ENCODE results near the gene DNAJC16.
A peak's percentile ranks its signal among the peaks of the same experiment; 100 is the strongest.

The DNAJC16 gene

DNA sequence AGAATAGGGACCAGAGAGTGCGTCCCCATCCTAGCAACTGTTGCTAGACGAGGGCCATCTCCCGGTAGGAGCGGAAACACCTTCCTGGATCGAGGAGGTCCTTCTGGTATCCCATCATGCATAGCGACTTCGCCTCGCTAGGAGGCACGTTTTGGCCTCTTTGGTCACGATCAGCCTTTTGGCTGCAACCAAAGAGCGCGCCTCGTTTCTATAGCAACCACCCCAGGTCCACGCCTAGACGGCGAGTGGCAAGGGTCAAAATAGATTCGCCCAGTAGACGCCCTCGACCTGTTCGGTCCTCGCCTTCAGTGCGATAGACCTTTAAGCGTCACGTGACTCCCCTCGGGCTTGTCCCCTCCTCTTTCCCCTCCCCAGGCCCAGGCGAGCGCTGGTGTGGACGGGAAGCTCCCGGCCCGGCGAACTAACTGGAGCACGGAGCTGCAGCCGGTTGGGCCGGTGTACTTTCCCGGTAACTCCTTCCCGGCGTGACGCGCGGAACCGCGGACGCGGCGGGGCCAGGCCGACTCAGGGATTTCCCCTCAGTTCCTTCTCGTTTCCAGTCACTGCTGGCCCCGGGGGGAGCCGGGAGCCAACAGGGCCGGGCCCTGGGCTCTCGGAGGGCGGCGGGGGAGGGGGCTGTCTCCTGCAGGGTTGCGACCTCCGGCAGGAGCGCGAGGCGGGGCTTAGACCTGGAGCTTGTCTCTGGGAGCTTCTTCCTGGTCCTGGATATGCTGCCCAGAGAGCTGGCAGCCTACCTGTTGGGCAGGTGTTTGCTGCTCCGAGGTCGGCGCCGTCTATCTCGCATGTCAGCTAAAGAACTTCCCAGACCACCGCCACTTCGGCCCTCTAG, at the start of gene DNAJC16 (continued):
- no peak for TF ChIP-seq RBAK (tag by site-specific recombination; IDR thresholded peaks at IDR 0.05)
- TF ChIP-seq, protein P1, sequence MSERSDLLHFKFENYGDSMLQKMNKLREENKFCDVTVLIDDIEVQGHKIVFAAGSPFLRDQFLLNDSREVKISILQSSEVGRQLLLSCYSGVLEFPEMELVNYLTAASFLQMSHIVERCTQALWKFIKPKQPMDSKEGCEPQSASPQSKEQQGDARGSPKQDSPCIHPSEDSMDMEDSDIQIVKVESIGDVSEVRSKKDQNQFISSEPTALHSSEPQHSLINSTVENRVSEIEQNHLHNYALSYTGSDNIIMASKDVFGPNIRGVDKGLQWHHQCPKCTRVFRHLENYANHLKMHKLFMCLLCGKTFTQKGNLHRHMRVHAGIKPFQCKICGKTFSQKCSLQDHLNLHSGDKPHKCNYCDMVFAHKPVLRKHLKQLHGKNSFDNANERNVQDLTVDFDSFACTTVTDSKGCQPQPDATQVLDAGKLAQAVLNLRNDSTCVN (tag by site-specific recombination; optimal IDR thresholded peaks at IDR 0.05) = peak; percentile 77
- TF ChIP-seq SCRT1 (tag by site-specific recombination; IDR thresholded peaks at IDR 0.05; ENCODE audit: borderline replicate concordance) = peak; percentile 65; the same call in 1 of the 2 replicates
- TF ChIP-seq ZNF2 (tag by site-specific recombination; IDR thresholded peaks at IDR 0.05) = peak; percentile 89
- peak; percentile 38; the same call in 1 of the 2 replicates for TF ChIP-seq BCL11A (tag by site-specific recombination; IDR thresholded peaks at IDR 0.05; ENCODE audit: low read depth)
- TF ChIP-seq, protein P2, sequence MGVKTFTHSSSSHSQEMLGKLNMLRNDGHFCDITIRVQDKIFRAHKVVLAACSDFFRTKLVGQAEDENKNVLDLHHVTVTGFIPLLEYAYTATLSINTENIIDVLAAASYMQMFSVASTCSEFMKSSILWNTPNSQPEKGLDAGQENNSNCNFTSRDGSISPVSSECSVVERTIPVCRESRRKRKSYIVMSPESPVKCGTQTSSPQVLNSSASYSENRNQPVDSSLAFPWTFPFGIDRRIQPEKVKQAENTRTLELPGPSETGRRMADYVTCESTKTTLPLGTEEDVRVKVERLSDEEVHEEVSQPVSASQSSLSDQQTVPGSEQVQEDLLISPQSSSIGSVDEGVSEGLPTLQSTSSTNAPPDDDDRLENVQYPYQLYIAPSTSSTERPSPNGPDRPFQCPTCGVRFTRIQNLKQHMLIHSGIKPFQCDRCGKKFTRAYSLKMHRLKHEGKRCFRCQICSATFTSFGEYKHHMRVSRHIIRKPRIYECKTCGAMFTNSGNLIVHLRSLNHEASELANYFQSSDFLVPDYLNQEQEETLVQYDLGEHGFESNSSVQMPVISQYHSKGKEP (tag by site-specific recombination; IDR thresholded peaks at IDR 0.05) = peak; percentile 43; the same call in 1 of the 2 replicates
- TF ChIP-seq, protein P3, sequence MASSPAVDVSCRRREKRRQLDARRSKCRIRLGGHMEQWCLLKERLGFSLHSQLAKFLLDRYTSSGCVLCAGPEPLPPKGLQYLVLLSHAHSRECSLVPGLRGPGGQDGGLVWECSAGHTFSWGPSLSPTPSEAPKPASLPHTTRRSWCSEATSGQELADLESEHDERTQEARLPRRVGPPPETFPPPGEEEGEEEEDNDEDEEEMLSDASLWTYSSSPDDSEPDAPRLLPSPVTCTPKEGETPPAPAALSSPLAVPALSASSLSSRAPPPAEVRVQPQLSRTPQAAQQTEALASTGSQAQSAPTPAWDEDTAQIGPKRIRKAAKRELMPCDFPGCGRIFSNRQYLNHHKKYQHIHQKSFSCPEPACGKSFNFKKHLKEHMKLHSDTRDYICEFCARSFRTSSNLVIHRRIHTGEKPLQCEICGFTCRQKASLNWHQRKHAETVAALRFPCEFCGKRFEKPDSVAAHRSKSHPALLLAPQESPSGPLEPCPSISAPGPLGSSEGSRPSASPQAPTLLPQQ (tag by site-specific recombination; IDR thresholded peaks at IDR 0.05) = peak; percentile 96
- peak; percentile 37; the same call in 1 of the 2 replicates for TF ChIP-seq ZFHX2 (tag by site-specific recombination; conservative IDR thresholded peaks at IDR 0.05)
- TF ChIP-seq ZNF76 (tag by site-specific recombination; IDR thresholded peaks at IDR 0.05; ENCODE audit: borderline replicate concordance, low read depth) = peak; percentile 94
- no peak for TF ChIP-seq ZBTB7A (tag by site-specific recombination; IDR thresholded peaks at IDR 0.05; ENCODE audit: low read depth)
- TF ChIP-seq ZNF292 (tag by site-specific recombination; IDR thresholded peaks at IDR 0.05; ENCODE audit: borderline replicate concordance, low read depth) = no peak
- no peak for TF ChIP-seq ZBTB1 (tag by site-specific recombination; IDR thresholded peaks at IDR 0.05)
- TF ChIP-seq, protein P4, sequence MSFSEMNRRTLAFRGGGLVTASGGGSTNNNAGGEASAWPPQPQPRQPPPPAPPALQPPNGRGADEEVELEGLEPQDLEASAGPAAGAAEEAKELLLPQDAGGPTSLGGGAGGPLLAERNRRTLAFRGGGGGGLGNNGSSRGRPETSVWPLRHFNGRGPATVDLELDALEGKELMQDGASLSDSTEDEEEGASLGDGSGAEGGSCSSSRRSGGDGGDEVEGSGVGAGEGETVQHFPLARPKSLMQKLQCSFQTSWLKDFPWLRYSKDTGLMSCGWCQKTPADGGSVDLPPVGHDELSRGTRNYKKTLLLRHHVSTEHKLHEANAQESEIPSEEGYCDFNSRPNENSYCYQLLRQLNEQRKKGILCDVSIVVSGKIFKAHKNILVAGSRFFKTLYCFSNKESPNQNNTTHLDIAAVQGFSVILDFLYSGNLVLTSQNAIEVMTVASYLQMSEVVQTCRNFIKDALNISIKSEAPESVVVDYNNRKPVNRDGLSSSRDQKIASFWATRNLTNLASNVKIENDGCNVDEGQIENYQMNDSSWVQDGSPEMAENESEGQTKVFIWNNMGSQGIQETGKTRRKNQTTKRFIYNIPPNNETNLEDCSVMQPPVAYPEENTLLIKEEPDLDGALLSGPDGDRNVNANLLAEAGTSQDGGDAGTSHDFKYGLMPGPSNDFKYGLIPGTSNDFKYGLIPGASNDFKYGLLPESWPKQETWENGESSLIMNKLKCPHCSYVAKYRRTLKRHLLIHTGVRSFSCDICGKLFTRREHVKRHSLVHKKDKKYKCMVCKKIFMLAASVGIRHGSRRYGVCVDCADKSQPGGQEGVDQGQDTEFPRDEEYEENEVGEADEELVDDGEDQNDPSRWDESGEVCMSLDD (tag by site-specific recombination; IDR thresholded peaks at IDR 0.05) = no peak
- peak; percentile 98 for TF ChIP-seq FEZF1 (tag by site-specific recombination; IDR thresholded peaks at IDR 0.05)
- no peak for TF ChIP-seq ZNF10 (tag by site-specific recombination; IDR thresholded peaks at IDR 0.05)
- TF ChIP-seq, protein P5, sequence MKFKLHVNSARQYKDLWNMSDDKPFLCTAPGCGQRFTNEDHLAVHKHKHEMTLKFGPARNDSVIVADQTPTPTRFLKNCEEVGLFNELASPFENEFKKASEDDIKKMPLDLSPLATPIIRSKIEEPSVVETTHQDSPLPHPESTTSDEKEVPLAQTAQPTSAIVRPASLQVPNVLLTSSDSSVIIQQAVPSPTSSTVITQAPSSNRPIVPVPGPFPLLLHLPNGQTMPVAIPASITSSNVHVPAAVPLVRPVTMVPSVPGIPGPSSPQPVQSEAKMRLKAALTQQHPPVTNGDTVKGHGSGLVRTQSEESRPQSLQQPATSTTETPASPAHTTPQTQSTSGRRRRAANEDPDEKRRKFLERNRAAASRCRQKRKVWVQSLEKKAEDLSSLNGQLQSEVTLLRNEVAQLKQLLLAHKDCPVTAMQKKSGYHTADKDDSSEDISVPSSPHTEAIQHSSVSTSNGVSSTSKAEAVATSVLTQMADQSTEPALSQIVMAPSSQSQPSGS (tag by site-specific recombination; IDR thresholded peaks at IDR 0.05; ENCODE audit: low read depth) = no peak
- no peak for TF ChIP-seq MEIS1 (CRISPR knock-in tag; IDR thresholded peaks at IDR 0.05; ENCODE audit: borderline replicate concordance)
- peak; percentile 69 for TF ChIP-seq ZNF394 (tag by site-specific recombination; IDR thresholded peaks at IDR 0.05; ENCODE audit: borderline replicate concordance)
- no peak for TF ChIP-seq ZNF654 (tag by site-specific recombination; IDR thresholded peaks at IDR 0.05; ENCODE audit: low read depth)
- no peak for TF ChIP-seq ZNF23 (tag by site-specific recombination; IDR thresholded peaks at IDR 0.05; ENCODE audit: borderline replicate concordance)
- TF ChIP-seq ZNF146 (tag by site-specific recombination; IDR thresholded peaks at IDR 0.05) = peak; percentile 46
- no peak for TF ChIP-seq ZNF621 (tag by site-specific recombination; IDR thresholded peaks at IDR 0.05)
- TF ChIP-seq SCRT2 (tag by site-specific recombination; IDR thresholded peaks at IDR 0.05) = peak; percentile 91
- peak; percentile 92 for TF ChIP-seq KLF8 (tag by site-specific recombination; IDR thresholded peaks at IDR 0.05)
- peak; percentile 91 for TF ChIP-seq ZBTB20 (tag by site-specific recombination; IDR thresholded peaks at IDR 0.05)
- TF ChIP-seq ZNF202 (tag by site-specific recombination; IDR thresholded peaks at IDR 0.05; ENCODE audit: borderline replicate concordance) = no peak
- no peak for TF ChIP-seq ZNF830 (tag by site-specific recombination; IDR thresholded peaks at IDR 0.05; ENCODE audit: low read depth)
- TF ChIP-seq ZFP69B (tag by site-specific recombination; IDR thresholded peaks at IDR 0.05) = peak; percentile 87
- no peak for TF ChIP-seq HOXD13 (CRISPR knock-in tag; IDR thresholded peaks at IDR 0.05; ENCODE audit: borderline replicate concordance)
- peak; percentile 98 for TF ChIP-seq ZBTB17 (tag by site-specific recombination; IDR thresholded peaks at IDR 0.05)
- 0 out of 2 replicates have a peak, but pooled peaks have one; percentile 26 for TF ChIP-seq MYNN (tag by site-specific recombination; IDR thresholded peaks at IDR 0.05; ENCODE audit: borderline replicate concordance)
- TF ChIP-seq ZNF571 (tag by site-specific recombination; IDR thresholded peaks at IDR 0.05) = no peak
